Measurements from ENCODE around the gene BPIFB4. TPM values are rescaled to one million over a fixed set of nuclear protein-coding genes. Genes with fewer than 3 reads are reported as not detected.

Gene BPIFB4
- not detected for total RNA-seq

DNA sequence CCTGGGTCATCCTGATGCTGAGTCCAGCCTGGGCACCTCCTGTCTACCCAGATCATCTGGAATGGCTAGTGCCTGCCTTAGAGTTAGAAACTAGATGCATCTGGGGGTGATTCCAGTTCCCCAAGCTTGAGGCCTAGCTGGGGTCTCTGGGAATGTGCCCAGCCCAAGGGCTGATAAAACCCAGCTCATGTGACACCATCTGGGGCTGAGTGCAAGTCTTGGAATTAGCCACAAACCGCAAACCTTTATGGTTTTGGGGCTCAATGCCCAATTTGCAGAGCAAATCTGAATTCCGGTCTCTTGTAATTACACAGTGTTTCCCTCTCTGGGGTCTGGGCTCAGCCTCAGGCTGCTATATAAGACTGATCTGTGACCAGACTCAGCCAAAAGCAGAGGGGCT lies at the start of gene BPIFB4:
Gene BPIFB4, plus strand, starts transcription at position 385 of the 400 bp plus-strand sequence. CDS start 1,884 bp downstream, outside the sequence.
- H3K4me3 ChIP-seq (ENCODE audit: low read length in 3 of 3): no peak within 1 kb of the TSS
- H3K9ac ChIP-seq (ENCODE audit: low read depth in 1 of 3, low read length in 3 of 3): no peak within 1 kb of the TSS
- no peaks in the 10 kb centered on the region for H3K36me3 ChIP-seq (ENCODE audit: control insufficient read depth in 3 of 3, insufficient read depth in 3 of 3, low read length in 3 of 3)
- H3K27ac ChIP-seq (ENCODE audit: low read depth, low read length): no peak within 1 kb of the TSS
- H3K27me3 ChIP-seq (ENCODE audit: control insufficient read depth in 3 of 3, insufficient read depth in 3 of 3, low read length in 3 of 3): peaks cover 6 to 37% (median 24%) of the 10 kb centered on the region in 3 donors
- no peaks in the 10 kb centered on the region for H3K4me1 ChIP-seq (ENCODE audit: control insufficient read depth in 3 of 3, insufficient read depth in 3 of 3, low read length in 3 of 3)
- no peaks in the 10 kb centered on the region for H3K9me3 ChIP-seq (ENCODE audit: control insufficient read depth in 3 of 3, low read length in 3 of 3)

DNA sequence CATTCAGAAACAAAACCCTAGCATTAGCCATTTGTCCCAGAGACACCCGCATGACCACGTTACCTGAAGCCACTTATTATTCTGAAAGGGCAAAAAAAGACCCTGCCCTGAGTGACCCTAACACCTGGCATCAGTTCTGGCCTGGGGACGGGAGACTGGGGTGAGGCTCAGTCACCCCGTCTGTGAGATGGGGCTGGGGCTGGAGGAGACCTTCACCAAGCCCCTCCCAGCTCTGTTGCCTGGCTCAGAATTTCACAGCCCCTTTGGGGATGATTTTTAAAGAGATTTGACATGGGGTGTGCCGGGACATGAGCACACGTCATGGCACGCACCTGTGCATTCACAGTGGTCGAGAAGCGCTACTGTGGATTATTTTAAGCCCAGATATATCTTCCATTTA lies 49.4 kb upstream of the BPIFB4 start:
- Histone ChIP-seq H3K9me3 (ENCODE audit: control insufficient read depth in 3 of 3, low read length in 3 of 3) (peaks cover 0 to 3% (median 0%) of the 10 kb centered on the region in 3 donors), H3K9ac (ENCODE audit: low read depth in 1 of 3, low read length in 3 of 3) (no peak overlapping the region), H3K27ac (ENCODE audit: low read depth, low read length) (no peak overlapping the region), H3K27me3 (ENCODE audit: control insufficient read depth in 3 of 3, insufficient read depth in 3 of 3, low read length in 3 of 3) (peaks cover 12 to 35% (median 30%) of the 10 kb centered on the region in 3 donors), H3K4me1 (ENCODE audit: control insufficient read depth in 3 of 3, insufficient read depth in 3 of 3, low read length in 3 of 3) (no peaks in the 10 kb centered on the region), H3K36me3 (ENCODE audit: control insufficient read depth in 3 of 3, insufficient read depth in 3 of 3, low read length in 3 of 3) (no peaks in the 10 kb centered on the region), H3K4me3 (ENCODE audit: low read length in 3 of 3) (no peak overlapping the region)

DNA sequence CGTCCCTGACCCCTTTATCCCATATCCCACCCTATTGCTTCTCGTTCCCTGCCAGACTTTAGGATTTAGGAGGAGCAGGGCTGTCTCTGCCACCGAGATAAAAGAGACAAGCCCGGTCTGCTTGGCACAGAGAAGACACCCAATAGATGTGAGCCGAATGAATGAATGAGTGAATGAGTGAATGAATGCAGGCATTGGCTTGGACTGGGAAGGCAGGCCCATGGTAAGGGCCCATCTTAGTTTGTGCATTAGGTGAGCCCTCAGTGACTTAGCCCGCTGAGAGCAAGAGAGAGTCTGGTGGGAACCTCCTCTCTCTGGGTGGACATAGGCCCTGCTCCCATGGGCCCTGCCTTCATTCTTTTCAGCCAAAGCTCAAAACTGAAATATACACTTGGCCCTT lies 48.9 kb upstream of the BPIFB4 start:
- H3K36me3 ChIP-seq (ENCODE audit: control insufficient read depth in 3 of 3, insufficient read depth in 3 of 3, low read length in 3 of 3): no peaks in the 10 kb centered on the region
- no peaks in the 10 kb centered on the region for H3K4me1 ChIP-seq (ENCODE audit: control insufficient read depth in 3 of 3, insufficient read depth in 3 of 3, low read length in 3 of 3)
- no peak overlapping the region for H3K4me3 ChIP-seq (ENCODE audit: low read length in 3 of 3)
- peaks cover 12 to 34% (median 30%) of the 10 kb centered on the region in 3 donors for H3K27me3 ChIP-seq (ENCODE audit: control insufficient read depth in 3 of 3, insufficient read depth in 3 of 3, low read length in 3 of 3)
- H3K27ac ChIP-seq (ENCODE audit: low read depth, low read length): no peak overlapping the region
- H3K9ac ChIP-seq (ENCODE audit: low read depth in 1 of 3, low read length in 3 of 3): no peak overlapping the region
- H3K9me3 ChIP-seq (ENCODE audit: control insufficient read depth in 3 of 3, low read length in 3 of 3): peaks cover 0 to 3% (median 0%) of the 10 kb centered on the region in 3 donors

DNA sequence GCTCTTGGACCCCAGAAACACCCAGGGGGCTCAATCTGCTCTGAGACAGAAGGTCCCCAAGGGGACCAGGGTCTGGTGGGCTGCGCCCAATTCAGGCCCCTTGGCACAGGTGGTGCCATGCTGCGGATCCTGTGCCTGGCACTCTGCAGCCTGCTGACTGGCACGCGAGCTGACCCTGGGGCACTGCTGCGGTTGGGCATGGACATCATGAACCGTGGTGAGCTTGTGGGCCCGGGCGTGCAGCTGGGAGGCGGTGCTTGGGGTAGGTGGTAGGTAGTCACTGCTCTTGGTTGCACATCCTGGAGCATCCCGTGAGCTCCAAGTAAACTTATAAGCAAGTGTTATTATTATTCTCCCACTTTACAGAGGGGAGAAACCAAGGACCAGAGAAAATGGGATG lies 47.9 kb upstream of the BPIFB4 start, which contains the start of gene BPIFB6:
Gene BPIFB6, plus strand, starts transcription at position 118 of the 400 bp plus-strand sequence. Its CDS starts 0 bp downstream, at position 118.
- no peak within 1 kb of the TSS for H3K4me3 ChIP-seq (ENCODE audit: low read length in 3 of 3)
- H3K9me3 ChIP-seq (ENCODE audit: control insufficient read depth in 3 of 3, low read length in 3 of 3): peaks cover 0 to 3% (median 0%) of the 10 kb centered on the region in 3 donors
- no peak within 1 kb of the TSS for H3K27ac ChIP-seq (ENCODE audit: low read depth, low read length)
- H3K9ac ChIP-seq (ENCODE audit: low read depth in 1 of 3, low read length in 3 of 3): no peak within 1 kb of the TSS
- H3K27me3 ChIP-seq (ENCODE audit: control insufficient read depth in 3 of 3, insufficient read depth in 3 of 3, low read length in 3 of 3): peaks cover 12 to 37% (median 30%) of the 10 kb centered on the region in 3 donors
- no peaks in the 10 kb centered on the region for H3K4me1 ChIP-seq (ENCODE audit: control insufficient read depth in 3 of 3, insufficient read depth in 3 of 3, low read length in 3 of 3)
- no peaks in the 10 kb centered on the region for H3K36me3 ChIP-seq (ENCODE audit: control insufficient read depth in 3 of 3, insufficient read depth in 3 of 3, low read length in 3 of 3)

DNA sequence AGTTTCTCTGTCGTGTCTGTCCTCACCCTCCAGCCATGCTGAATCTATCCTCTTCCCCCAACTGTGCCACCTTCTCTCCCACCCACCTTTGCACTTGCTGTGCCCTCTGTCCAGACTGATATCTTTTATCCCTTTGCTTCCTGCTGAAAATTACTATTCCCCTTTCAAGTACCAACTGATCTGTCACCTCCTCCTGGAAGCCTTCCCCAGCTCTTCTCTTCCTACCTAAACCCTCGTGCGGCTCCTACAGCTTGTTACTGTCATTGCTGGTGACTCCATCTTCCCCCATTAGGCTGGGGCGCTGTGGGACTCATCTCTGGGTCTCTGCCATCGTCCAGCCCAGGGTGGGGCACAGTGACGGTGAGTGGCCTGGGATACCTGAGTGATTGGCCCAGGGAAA lies 46.9 kb upstream of the BPIFB4 start:
- no peaks in the 10 kb centered on the region for H3K9me3 ChIP-seq (ENCODE audit: control insufficient read depth in 3 of 3, low read length in 3 of 3)

DNA sequence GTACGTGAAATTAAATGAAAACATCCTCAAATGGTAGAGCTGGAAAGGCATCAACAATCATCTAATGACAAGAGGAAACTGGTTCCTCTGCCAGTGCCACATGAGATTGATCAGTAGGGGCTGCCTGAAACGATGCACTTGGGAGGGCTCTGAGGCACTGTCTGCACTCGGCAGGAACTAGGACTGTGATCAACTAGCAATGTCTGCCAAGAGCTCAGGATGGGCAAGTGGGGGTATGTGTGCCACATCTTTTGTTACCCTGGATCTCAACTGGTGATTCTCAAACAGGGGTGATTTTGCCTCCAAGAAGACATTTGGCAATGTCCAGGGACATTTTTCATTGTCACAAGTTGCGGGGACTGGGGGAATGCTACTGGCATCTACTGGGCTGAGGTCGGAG lies 46.1 kb upstream of the BPIFB4 start:
- peaks cover 12 to 35% (median 30%) of the 10 kb centered on the region in 3 donors for H3K27me3 ChIP-seq (ENCODE audit: control insufficient read depth in 3 of 3, insufficient read depth in 3 of 3, low read length in 3 of 3)
- H3K27ac ChIP-seq (ENCODE audit: low read depth, low read length): no peak overlapping the region
- H3K9me3 ChIP-seq (ENCODE audit: control insufficient read depth in 3 of 3, low read length in 3 of 3): no peaks in the 10 kb centered on the region
- H3K4me3 ChIP-seq (ENCODE audit: low read length in 3 of 3): no peak overlapping the region
- no peaks in the 10 kb centered on the region for H3K4me1 ChIP-seq (ENCODE audit: control insufficient read depth in 3 of 3, insufficient read depth in 3 of 3, low read length in 3 of 3)
- no peaks in the 10 kb centered on the region for H3K36me3 ChIP-seq (ENCODE audit: control insufficient read depth in 3 of 3, insufficient read depth in 3 of 3, low read length in 3 of 3)
- H3K9ac ChIP-seq (ENCODE audit: low read depth in 1 of 3, low read length in 3 of 3): no peak overlapping the region

More for the DNA sequence above, 46.9 kb upstream of the BPIFB4 start:
- H3K27me3 ChIP-seq (ENCODE audit: control insufficient read depth in 3 of 3, insufficient read depth in 3 of 3, low read length in 3 of 3): peaks cover 12 to 36% (median 30%) of the 10 kb centered on the region in 3 donors
- H3K4me3 ChIP-seq (ENCODE audit: low read length in 3 of 3): no peak overlapping the region
- H3K27ac ChIP-seq (ENCODE audit: low read depth, low read length): no peak overlapping the region
- H3K36me3 ChIP-seq (ENCODE audit: control insufficient read depth in 3 of 3, insufficient read depth in 3 of 3, low read length in 3 of 3): no peaks in the 10 kb centered on the region
- H3K4me1 ChIP-seq (ENCODE audit: control insufficient read depth in 3 of 3, insufficient read depth in 3 of 3, low read length in 3 of 3): no peaks in the 10 kb centered on the region
- no peak overlapping the region for H3K9ac ChIP-seq (ENCODE audit: low read depth in 1 of 3, low read length in 3 of 3)

DNA sequence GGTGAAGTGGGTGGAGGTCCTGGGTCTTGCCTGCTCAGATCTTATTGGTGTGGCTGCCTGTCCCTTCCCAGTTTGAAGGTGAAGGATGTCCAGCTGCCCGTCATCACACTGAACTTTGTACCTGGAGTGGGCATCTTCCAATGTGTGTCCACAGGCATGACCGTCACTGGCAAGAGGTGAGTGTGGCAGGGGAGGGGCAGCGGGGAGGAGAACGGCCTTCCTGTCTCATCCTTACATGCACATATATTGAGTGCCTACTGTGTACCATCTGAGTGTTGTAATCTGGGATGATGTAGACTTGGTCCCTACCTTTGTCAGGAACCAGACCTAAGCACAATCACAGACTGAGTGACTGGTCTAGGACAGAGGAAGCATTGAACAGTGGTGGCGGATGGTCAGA lies 45.3 kb upstream of the BPIFB4 start:
- no peaks in the 10 kb centered on the region for H3K4me1 ChIP-seq (ENCODE audit: control insufficient read depth in 3 of 3, insufficient read depth in 3 of 3, low read length in 3 of 3)
- H3K36me3 ChIP-seq (ENCODE audit: control insufficient read depth in 3 of 3, insufficient read depth in 3 of 3, low read length in 3 of 3): no peaks in the 10 kb centered on the region
- no peak overlapping the region for H3K27ac ChIP-seq (ENCODE audit: low read depth, low read length)
- H3K9ac ChIP-seq (ENCODE audit: low read depth in 1 of 3, low read length in 3 of 3): no peak overlapping the region
- no peaks in the 10 kb centered on the region for H3K9me3 ChIP-seq (ENCODE audit: control insufficient read depth in 3 of 3, low read length in 3 of 3)
- H3K27me3 ChIP-seq (ENCODE audit: control insufficient read depth in 3 of 3, insufficient read depth in 3 of 3, low read length in 3 of 3): peaks cover 8 to 33% (median 23%) of the 10 kb centered on the region in 3 donors
- no peak overlapping the region for H3K4me3 ChIP-seq (ENCODE audit: low read length in 3 of 3)

DNA sequence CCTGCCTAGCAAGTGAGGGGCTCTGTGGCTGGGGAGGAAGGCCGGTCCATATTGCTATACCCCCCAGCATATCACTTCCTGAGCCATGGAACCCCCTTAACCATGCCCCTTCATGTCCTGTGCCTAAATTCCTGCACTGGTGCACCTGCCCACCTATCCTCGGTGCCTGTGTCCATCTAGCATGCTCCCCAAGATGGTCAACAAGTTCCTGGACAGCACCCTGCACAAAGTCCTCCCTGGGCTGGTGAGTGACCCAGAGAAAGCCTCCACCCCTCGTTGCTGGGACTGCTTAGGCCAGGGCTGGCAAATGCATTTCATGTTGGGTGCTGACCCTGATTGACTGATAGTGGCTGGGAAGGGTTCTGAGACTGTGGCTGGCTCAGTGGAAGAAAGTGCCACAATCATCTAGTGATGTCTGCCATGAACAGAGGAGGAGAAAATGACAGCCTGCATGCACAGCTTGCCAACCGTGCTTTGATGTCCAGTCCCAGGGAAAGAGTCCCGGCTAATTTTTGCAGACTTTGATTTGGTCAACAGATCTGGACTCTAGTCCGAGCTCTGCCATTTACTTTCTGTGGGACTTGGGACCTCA lies 44.4 kb upstream of the BPIFB4 start:
- no peaks in the 10 kb centered on the region for H3K4me1 ChIP-seq (ENCODE audit: control insufficient read depth in 3 of 3, insufficient read depth in 3 of 3, low read length in 3 of 3)
- no peak overlapping the region for H3K27ac ChIP-seq (ENCODE audit: low read depth, low read length)
- peaks cover 4 to 31% (median 20%) of the 10 kb centered on the region in 3 donors for H3K27me3 ChIP-seq (ENCODE audit: control insufficient read depth in 3 of 3, insufficient read depth in 3 of 3, low read length in 3 of 3)
- no peak overlapping the region for H3K9ac ChIP-seq (ENCODE audit: low read depth in 1 of 3, low read length in 3 of 3)
- H3K4me3 ChIP-seq (ENCODE audit: low read length in 3 of 3): no peak overlapping the region
- no peaks in the 10 kb centered on the region for H3K9me3 ChIP-seq (ENCODE audit: control insufficient read depth in 3 of 3, low read length in 3 of 3)
- no peaks in the 10 kb centered on the region for H3K36me3 ChIP-seq (ENCODE audit: control insufficient read depth in 3 of 3, insufficient read depth in 3 of 3, low read length in 3 of 3)

DNA sequence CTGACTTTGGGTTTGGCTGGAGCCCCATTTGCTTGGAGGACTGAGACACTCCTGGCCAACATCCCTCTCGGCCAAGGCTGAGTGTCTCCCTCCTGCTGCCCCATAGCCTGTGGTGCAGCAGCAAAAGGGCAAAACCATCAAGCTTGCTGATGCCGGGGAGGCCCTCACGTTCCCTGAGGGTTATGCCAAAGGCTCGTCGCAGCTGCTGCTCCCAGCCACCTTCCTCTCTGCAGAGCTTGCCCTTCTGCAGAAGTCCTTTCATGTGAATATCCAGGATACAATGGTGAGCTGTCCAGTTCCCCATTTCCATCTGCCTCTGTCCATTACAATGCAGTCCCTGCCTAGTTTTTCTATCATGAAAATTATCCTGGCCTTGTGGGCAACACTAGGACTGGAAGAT lies 42.0 kb upstream of the BPIFB4 start:
- H3K9me3 ChIP-seq (ENCODE audit: control insufficient read depth in 3 of 3, low read length in 3 of 3): no peaks in the 10 kb centered on the region
- H3K27me3 ChIP-seq (ENCODE audit: control insufficient read depth in 3 of 3, insufficient read depth in 3 of 3, low read length in 3 of 3): peaks cover 2 to 24% (median 12%) of the 10 kb centered on the region in 3 donors
- H3K4me3 ChIP-seq (ENCODE audit: low read length in 3 of 3): no peak overlapping the region
- no peak overlapping the region for H3K9ac ChIP-seq (ENCODE audit: low read depth in 1 of 3, low read length in 3 of 3)
- no peaks in the 10 kb centered on the region for H3K4me1 ChIP-seq (ENCODE audit: control insufficient read depth in 3 of 3, insufficient read depth in 3 of 3, low read length in 3 of 3)
- no peaks in the 10 kb centered on the region for H3K36me3 ChIP-seq (ENCODE audit: control insufficient read depth in 3 of 3, insufficient read depth in 3 of 3, low read length in 3 of 3)
- no peak overlapping the region for H3K27ac ChIP-seq (ENCODE audit: low read depth, low read length)

DNA sequence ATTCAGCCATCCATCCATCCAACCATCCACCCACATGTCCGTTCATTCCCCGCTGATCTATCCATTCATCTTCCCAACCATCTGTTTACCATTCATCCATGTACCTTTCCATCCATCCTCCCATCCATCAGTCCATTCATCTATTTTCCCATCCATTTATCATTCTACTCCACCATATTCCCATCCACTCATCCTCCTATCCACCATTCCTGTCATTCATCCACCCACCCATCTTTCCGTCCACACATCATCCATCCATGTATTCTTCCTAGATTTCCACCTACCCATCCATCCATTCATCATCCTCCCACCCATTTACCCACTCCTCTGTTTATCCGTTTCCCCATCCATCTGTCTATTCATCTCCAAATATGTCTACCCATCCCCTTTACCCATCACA lies 41.2 kb upstream of the BPIFB4 start:
- Histone ChIP-seq H3K9me3 (ENCODE audit: control insufficient read depth in 3 of 3, low read length in 3 of 3) (no peaks in the 10 kb centered on the region), H3K36me3 (ENCODE audit: control insufficient read depth in 3 of 3, insufficient read depth in 3 of 3, low read length in 3 of 3) (no peaks in the 10 kb centered on the region), H3K27ac (ENCODE audit: low read depth, low read length) (no peak overlapping the region), H3K27me3 (ENCODE audit: control insufficient read depth in 3 of 3, insufficient read depth in 3 of 3, low read length in 3 of 3) (peaks cover 0 to 22% (median 14%) of the 10 kb centered on the region in 3 donors), H3K9ac (ENCODE audit: low read depth in 1 of 3, low read length in 3 of 3) (no peak overlapping the region), H3K4me1 (ENCODE audit: control insufficient read depth in 3 of 3, insufficient read depth in 3 of 3, low read length in 3 of 3) (no peaks in the 10 kb centered on the region), H3K4me3 (ENCODE audit: low read length in 3 of 3) (no peak overlapping the region)
